Mucosa of rectum (tissue), 2 donors: ENCODE data around the gene ARHGAP25.
A peak's percentile ranks its signal among the peaks of the same experiment; 100 is the strongest.

Experiments used
- H3K27ac ChIP-seq, 2 donors: one replicate each; pipeline ENCODE4 v1.7.0; 2013; ENCODE audit warnings: inconsistent platforms in 2 of 2, low read depth in 2 of 2, low read length in 2 of 2
- H3K27me3 ChIP-seq, 2 donors: one replicate each; pipeline ENCODE4 v1.7.0; 2013; ENCODE audit warnings: low read length in 2 of 2; ENCODE audit not compliant: control insufficient read depth in 2 of 2, insufficient read depth in 2 of 2
- H3K36me3 ChIP-seq, 2 donors: one replicate each; pipeline ENCODE4 v1.7.0; 2013; ENCODE audit warnings: low read length in 2 of 2; ENCODE audit not compliant: control insufficient read depth in 2 of 2, insufficient read depth in 2 of 2
- H3K4me1 ChIP-seq, 2 donors: one replicate each; pipeline ENCODE4 v1.7.0; 2013; ENCODE audit warnings: low read length in 2 of 2, mild to moderate bottlenecking in 1 of 2; ENCODE audit not compliant: control insufficient read depth in 2 of 2, insufficient read depth in 2 of 2
- H3K4me3 ChIP-seq, 2 donors: one replicate each; pipeline ENCODE4 v1.7.0; 2013; ENCODE audit warnings: low read length in 2 of 2
- H3K9ac ChIP-seq, 2 donors: one replicate each; pipeline ENCODE4 v1.7.0; 2013; ENCODE audit warnings: low read length in 2 of 2, low read depth in 1 of 2, mild to moderate bottlenecking in 1 of 2
- H3K9me3 ChIP-seq, 2 donors: one replicate each; pipeline ENCODE4 v1.7.0; 2013; ENCODE audit warnings: low read length in 2 of 2; ENCODE audit not compliant: control insufficient read depth in 2 of 2
- donor health status: healthy.
- donor health status: Normal muscosa, but diverticular disease.

ARHGAP25 gene

GRCh38 chr2:68749345-68749744, 14.7 kb downstream of the ARHGAP25 start:
- H3K27me3 ChIP-seq = no peaks in the 10 kb centered on the region
- peaks cover 0 to 3% of the 10 kb centered on the region in 2 donors for H3K4me1 ChIP-seq
- H3K27ac ChIP-seq = no peak overlapping the region
- H3K9ac ChIP-seq = no peak overlapping the region
- H3K9me3 ChIP-seq = no peaks in the 10 kb centered on the region
- no peaks in the 10 kb centered on the region for H3K36me3 ChIP-seq
- no peak overlapping the region for H3K4me3 ChIP-seq

GRCh38 chr2:68750592-68751396, 16.2 kb downstream of the ARHGAP25 start:
- H3K27me3 ChIP-seq = no peaks in the 10 kb centered on the region
- peaks cover 0 to 7% of the 10 kb centered on the region in 2 donors for H3K4me1 ChIP-seq
- no peak overlapping the region for H3K27ac ChIP-seq
- H3K9ac ChIP-seq = no peak overlapping the region
- no peak overlapping the region for H3K4me3 ChIP-seq
- H3K36me3 ChIP-seq = no peaks in the 10 kb centered on the region
- no peaks in the 10 kb centered on the region for H3K9me3 ChIP-seq

GRCh38 chr2:68751397-68752339, 17.1 kb downstream of the ARHGAP25 start:
- Histone ChIP-seq H3K4me3 (no peak overlapping the region), H3K4me1 (peaks cover 0 to 10% of the 10 kb centered on the region in 2 donors), H3K9ac (no peak overlapping the region)

GRCh38 chr2:68753318-68753717, 18.7 kb downstream of the ARHGAP25 start:
- Histone ChIP-seq H3K27me3 (no peaks in the 10 kb centered on the region), H3K4me3 (no peak overlapping the region), H3K9me3 (no peaks in the 10 kb centered on the region), H3K4me1 (peaks cover 0 to 10% of the 10 kb centered on the region in 2 donors), H3K27ac (no peak overlapping the region), H3K36me3 (no peaks in the 10 kb centered on the region), H3K9ac (no peak overlapping the region)

More at GRCh38 chr2:68751397-68752339, 17.1 kb downstream of the ARHGAP25 start:
- Histone ChIP-seq H3K27ac (no peak overlapping the region), H3K36me3 (no peaks in the 10 kb centered on the region), H3K9me3 (no peaks in the 10 kb centered on the region), H3K27me3 (no peaks in the 10 kb centered on the region)

- no peak overlapping the region for H3K27ac ChIP-seq
- no peaks in the 10 kb centered on the region for H3K36me3 ChIP-seq
- no peak overlapping the region for H3K9ac ChIP-seq
- no peaks in the 10 kb centered on the region for H3K9me3 ChIP-seq
- no peak overlapping the region for H3K4me3 ChIP-seq
- no peaks in the 10 kb centered on the region for H3K27me3 ChIP-seq
- H3K4me1 ChIP-seq = peaks cover 0 to 10% of the 10 kb centered on the region in 2 donors
These were observed 20.5 kb downstream of the ARHGAP25 start for GRCh38 chr2:68755071-68755470.

GRCh38 chr2:68756178-68756577, 21.6 kb downstream of the ARHGAP25 start:
- no peak overlapping the region for H3K27ac ChIP-seq
- H3K4me3 ChIP-seq = no peak overlapping the region
- no peaks in the 10 kb centered on the region for H3K9me3 ChIP-seq
- H3K9ac ChIP-seq = no peak overlapping the region
- H3K4me1 ChIP-seq = peaks cover 0 to 10% of the 10 kb centered on the region in 2 donors
- no peaks in the 10 kb centered on the region for H3K27me3 ChIP-seq
- no peaks in the 10 kb centered on the region for H3K36me3 ChIP-seq

- Histone ChIP-seq H3K4me1 (peaks cover 0 to 7% of the 10 kb centered on the region in 2 donors), H3K27ac (no peak overlapping the region), H3K36me3 (no peaks in the 10 kb centered on the region), H3K9me3 (no peaks in the 10 kb centered on the region), H3K9ac (no peak overlapping the region), H3K27me3 (no peaks in the 10 kb centered on the region), H3K4me3 (no peak overlapping the region)
These were observed 22.5 kb downstream of the ARHGAP25 start for GRCh38 chr2:68757081-68757480.

- Histone ChIP-seq H3K27ac (peak overlapping the region; percentile 27 to 46), H3K36me3 (no peaks in the 10 kb centered on the region), H3K9me3 (no peaks in the 10 kb centered on the region), H3K4me3 (no peak overlapping the region), H3K27me3 (no peaks in the 10 kb centered on the region), H3K4me1 (no peaks in the 10 kb centered on the region), H3K9ac (no peak overlapping the region)
These were observed 27.5 kb downstream of the ARHGAP25 start for GRCh38 chr2:68762100-68762499.

GRCh38 chr2:68762665-68763064, 28.1 kb downstream of the ARHGAP25 start:
- Histone ChIP-seq H3K4me3 (no peak overlapping the region), H3K27ac (peak overlapping the region; percentile 27 to 46)

More at GRCh38 chr2:68762665-68763064, 28.1 kb downstream of the ARHGAP25 start:
- no peaks in the 10 kb centered on the region for H3K27me3 ChIP-seq
- H3K4me1 ChIP-seq = no peaks in the 10 kb centered on the region
- no peak overlapping the region for H3K9ac ChIP-seq
- no peaks in the 10 kb centered on the region for H3K36me3 ChIP-seq
- no peaks in the 10 kb centered on the region for H3K9me3 ChIP-seq
